ENCODE data around the gene UPB1.

- TF ChIP-seq CTCF (IDR thresholded peaks at IDR 0.05) (no peak), PREB (CRISPR knock-in tag; IDR thresholded peaks at IDR 0.05; ENCODE audit: borderline replicate concordance) (no peak), ZNF138 (CRISPR knock-in tag; conservative IDR thresholded peaks at IDR 0.05) (no peak), ZNF232 (CRISPR knock-in tag; IDR thresholded peaks at IDR 0.05) (no peak), IRF2 (CRISPR knock-in tag; IDR thresholded peaks at IDR 0.05; ENCODE audit: borderline replicate concordance, low read depth) (no peak), JUN (CRISPR knock-in tag; IDR thresholded peaks at IDR 0.05) (no peak), ZNF671 (CRISPR knock-in tag; IDR thresholded peaks at IDR 0.05) (no peak), E2F4 (CRISPR knock-in tag; IDR thresholded peaks at IDR 0.05; ENCODE audit: borderline replicate concordance, low read depth) (no peak), CREM (CRISPR knock-in tag; IDR thresholded peaks at IDR 0.05) (no peak)
Measured at GRCh38 chr22:24485170-24485569, 10.0 kb upstream of the UPB1 start.

Measured in WTC11 (cell line).